GM19324 (cell line): Measurements from ENCODE around the gene ZMIZ1.
A peak's percentile ranks its signal among the peaks of the same experiment; 100 is the strongest.

Experiments
- ATAC-seq: cut with Tn5 transposase; IDR thresholded peaks from one replicate; pipeline ENCODE4 v1.9.1; 2021; ENCODE audit warnings: mild to moderate bottlenecking, moderate library complexity; ENCODE audit not compliant: unreplicated experiment, low FRiP score

ZMIZ1 gene, protein sequence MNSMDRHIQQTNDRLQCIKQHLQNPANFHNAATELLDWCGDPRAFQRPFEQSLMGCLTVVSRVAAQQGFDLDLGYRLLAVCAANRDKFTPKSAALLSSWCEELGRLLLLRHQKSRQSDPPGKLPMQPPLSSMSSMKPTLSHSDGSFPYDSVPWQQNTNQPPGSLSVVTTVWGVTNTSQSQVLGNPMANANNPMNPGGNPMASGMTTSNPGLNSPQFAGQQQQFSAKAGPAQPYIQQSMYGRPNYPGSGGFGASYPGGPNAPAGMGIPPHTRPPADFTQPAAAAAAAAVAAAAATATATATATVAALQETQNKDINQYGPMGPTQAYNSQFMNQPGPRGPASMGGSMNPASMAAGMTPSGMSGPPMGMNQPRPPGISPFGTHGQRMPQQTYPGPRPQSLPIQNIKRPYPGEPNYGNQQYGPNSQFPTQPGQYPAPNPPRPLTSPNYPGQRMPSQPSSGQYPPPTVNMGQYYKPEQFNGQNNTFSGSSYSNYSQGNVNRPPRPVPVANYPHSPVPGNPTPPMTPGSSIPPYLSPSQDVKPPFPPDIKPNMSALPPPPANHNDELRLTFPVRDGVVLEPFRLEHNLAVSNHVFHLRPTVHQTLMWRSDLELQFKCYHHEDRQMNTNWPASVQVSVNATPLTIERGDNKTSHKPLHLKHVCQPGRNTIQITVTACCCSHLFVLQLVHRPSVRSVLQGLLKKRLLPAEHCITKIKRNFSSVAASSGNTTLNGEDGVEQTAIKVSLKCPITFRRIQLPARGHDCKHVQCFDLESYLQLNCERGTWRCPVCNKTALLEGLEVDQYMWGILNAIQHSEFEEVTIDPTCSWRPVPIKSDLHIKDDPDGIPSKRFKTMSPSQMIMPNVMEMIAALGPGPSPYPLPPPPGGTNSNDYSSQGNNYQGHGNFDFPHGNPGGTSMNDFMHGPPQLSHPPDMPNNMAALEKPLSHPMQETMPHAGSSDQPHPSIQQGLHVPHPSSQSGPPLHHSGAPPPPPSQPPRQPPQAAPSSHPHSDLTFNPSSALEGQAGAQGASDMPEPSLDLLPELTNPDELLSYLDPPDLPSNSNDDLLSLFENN

DNA sequence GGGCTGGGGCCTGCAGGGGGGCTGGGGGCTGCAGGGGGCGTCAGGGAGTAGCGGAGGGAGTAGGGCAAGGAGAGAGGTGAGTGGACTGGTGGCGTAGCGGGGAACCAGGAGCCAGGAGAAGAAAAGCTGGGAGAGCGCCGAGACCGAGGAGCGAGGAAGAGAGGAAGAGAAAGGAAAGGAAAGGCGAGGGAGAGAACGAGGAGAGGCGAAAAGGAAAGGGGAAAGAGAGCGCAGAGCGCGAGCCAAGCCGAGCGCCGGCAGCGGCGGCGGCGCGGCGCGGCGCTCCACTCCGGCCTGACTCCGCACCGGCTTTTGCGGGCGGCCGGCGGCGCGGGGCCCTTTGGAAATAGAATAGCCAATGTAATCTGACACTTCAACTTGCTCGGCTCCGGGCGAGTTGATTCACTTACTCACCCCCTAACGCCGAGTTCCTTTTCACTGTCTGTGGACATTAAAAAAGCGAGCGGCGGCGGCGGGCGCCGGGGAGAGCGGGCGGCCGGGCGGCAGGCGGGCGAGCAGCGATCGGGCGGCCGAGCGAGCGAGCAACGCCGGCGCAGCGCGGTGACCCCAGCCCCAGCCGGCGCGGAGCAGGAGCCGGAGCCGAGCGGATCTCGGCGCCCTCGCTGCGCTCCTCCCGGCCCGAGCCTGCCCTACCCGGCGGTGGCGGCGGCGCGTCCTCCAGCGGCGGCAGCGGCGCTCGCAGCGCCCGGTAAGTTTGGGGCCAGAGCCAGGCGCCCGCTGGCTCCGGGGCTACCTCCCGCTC lies at the start of gene ZMIZ1:
TSS of gene ZMIZ1 (plus strand) at position 405 of the 763 bp plus-strand sequence. CDS start 132,667 bp downstream, outside the sequence.
- peak; percentile 61 for ATAC-seq

DNA sequence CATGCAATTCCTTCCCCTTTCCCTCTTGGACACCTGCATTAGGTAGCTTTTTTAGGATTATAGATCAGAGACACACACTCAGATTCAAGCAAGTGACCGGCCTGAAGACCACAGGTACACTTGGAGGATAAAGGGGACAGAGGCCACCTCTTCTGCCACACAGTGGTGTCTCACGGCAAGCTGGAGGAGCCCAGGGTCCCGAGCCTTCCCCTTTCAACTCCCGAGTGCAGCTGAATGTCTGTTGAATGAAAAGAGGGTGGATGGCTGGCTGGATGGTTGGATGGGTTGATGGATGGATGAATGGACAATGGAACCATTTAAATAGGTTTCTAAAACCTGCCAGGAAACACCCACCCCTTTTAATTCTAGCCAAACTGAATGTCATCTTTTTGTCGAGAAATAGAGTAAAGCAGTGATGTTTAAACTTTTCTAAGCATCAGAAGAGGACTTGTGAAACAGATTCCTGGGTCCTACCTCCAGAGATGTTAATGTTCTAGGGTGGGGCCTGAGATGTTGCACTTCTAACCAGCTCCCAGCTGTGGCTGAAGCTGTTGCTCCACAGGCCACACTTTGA lies 49.2 kb upstream of the ZMIZ1 start:
- no peak for ATAC-seq

DNA sequence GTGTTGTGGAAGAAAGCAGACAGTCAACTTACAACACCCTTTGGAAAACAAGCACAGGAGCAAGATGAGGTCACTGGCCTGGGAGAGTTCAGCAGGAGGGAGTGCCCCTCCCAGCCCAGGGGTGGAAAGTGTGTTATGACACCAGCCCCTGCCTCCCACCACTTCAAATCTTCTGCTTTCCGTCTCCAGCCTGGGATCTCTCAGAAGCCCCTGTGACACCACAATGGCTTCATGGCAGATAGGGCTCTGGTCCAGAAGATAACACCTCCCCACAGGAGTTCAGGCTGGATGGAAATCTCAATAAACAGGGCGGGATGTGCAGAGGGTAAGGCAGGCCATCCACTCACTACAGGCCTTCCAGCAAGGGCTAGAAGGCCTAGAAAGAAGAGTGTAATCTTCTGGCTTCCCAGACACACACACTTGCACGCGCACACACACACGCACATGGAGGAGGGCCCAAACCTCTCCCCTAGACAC lies 48.7 kb upstream of the ZMIZ1 start:
- no peak for ATAC-seq

DNA sequence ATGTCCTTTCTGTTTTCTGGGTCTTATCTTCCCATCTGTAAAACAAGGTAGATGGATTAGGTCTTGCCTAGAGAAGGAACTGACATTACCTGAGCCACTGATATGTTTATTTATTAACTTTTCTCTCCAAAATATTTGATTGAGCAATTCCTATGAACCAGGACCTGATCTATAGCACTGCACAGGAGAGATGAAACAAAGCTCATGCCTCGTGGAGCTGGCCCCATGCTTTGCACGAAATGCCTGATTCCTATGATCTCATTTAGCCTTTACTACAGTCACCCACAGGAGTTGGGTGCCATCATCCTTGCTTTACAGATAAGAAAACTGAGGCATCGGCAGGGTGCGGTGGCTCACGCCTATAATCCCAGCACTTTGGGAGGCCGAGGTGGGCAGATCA lies 48.2 kb upstream of the ZMIZ1 start:
- ATAC-seq: no peak

DNA sequence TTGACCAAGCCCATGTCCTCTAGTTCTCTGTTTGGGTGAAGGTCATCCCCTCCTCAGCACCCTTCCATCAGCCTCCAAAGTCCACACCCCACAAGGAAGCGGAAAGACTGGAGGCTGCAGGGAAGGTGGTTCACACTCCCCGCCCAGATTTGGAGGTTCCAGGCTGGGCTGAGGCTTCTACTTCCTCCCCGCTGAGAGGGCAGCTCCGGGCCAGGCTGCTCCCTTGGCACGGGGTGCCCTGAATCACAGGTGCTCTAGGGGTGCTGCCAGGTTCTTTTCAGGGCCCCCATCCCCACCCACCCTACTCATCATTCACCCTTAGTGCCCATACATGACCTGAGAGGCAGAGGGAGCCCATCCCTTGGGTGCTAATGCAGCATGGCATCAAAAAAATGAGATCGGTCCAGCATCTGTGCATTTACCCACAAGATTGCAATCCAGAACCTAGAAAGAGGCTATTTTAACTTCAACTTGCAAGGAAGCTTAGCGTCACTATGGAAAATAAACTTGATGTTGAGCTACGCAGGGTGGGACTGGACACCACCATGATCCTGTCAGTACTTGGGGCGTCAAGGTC lies 47.3 kb upstream of the ZMIZ1 start:
- no peak for ATAC-seq

DNA sequence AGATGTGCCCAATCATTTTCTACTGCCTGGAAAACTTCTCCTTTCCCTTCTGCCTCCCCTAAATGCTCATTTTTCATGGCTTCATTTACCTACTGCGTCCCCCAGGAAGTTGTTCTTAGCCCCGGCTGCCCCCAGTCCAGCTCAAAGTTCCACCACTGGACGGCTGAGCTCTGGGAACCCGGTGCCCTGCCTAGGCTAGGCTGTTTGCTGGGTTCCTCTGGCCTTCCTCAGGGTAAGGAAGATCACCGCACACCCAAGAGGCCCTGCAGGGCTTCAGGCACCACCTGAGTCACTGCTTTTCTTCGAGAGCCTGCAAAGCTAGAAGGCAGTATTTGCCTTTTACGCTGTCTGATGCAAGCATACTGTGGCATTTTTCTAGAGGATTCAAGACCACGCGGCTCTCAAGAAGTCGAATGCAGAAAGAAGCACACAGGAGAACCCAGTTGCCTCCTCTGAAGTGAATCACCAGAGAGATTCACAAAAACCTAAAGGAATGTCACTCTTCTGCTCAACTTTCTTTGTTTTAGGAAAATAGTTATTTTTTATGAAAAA lies 46.7 kb upstream of the ZMIZ1 start:
- ATAC-seq: no peak

DNA sequence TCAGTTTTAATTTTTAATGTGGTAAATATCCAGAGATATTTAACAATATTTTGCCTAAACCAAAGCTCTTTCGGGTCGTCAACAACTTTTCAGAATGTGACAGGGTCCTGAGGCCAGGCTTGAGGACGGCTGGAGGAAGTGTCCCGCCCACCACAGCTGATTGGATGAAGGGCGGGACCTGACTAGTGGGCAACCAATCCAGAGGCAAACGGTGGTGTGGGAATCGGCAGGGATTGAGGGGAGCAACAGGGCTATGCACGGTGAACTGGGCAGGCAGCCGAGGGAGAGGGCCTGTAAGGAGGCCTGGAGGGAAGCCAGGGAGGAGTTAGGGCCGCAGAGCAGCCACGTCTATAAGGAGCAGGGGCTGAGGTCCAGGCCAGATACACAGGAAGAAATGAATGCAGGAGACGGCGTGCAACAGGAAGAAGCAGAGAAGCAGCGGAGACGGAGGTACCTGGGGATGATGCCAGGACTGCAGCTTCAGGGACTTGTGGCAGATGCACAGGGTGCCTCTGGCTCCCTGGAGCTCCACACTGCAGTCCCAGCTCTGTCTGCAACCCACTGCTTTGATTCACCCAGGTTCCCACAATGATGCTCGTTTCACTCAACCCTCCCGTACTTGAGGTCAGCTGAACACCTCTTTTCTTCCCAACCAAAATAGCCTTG lies 46.1 kb upstream of the ZMIZ1 start:
- no peak for ATAC-seq

DNA sequence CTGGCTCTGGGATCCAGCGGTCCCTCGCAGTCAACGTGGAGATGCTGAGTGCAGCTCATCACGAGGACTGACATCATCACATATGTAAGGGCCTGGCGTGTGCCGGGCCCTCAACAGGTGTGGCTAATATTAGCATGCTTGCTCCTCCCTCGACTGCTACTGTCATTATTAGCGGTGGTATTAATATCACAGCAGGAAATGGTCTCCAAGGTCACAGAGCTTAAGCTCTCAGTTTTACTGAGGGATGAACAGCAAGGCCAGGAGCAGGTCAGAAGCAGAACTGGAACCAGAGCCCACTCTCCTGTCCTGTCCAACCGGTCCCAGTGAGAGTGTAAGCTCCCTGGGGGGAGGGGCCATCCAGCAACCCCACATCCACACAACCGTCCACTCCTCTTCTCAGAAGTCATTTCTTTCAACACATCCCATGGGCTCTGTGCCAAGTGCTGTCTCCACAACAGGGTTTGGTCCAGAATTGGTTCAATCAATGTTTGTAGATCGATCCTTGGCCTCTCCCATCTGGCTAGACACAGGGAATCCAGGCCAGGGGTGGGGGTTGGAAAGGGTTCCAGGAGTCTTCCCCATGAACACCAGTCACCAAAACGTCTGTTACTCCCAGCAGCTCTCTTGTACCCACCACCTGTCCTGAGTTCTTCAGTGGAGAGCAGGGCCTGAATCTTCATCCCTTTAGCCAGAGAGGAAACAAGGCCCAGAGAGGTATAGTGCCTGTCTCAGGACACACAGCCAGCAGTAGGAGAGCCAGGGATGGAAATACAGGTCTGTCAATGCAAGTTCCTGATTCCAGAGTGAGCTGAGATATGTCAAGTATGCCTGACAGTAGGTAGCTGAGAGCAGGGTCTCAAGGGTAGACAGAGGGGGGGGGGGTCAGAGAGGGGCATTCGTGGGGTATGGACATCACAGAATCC lies 45.3 kb upstream of the ZMIZ1 start:
- no peak for ATAC-seq

DNA sequence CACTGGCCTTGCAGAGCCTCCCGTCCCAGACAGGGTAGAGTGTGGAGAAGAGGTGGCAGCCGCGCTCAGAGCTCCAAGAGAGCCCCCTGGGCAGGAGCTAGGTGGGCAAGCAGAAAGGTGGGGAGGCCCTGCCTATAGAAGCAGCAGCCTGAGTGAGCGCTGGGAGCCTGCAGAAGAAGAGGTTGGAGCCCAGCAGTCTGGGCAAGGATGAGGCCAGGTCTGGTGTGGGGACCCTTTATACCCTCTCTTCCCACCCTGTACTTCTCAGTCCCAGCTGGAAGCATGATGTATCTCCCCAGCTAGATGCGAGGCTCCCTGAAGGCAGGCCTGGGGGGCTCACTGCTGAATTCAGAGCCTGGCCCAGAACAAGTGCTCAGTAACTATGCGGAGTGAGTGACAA lies 44.5 kb upstream of the ZMIZ1 start:
- no peak for ATAC-seq

DNA sequence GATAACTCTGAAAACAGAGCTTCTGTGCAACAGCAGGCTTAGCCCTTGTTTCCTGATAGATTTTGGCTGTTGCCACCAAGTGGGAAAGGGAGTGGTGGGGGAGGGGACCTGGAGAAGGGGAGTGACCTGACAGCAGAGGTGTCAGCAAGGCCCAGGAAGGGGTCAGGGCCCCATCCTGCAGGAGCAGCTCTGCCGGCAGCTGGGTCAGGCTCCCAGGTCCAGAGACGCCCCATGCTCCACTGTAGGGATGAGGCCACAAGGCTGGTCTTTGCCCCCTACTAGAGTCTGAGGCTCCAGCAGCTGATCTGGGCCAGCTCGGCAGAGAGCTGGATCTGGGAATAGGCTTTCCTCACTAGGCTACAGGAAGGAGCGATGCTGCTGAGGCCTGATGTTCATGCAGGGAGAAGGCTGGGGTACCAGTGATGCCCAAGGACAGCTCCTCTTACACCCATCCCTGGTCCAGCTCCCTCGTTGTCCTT lies 44.0 kb upstream of the ZMIZ1 start:
- ATAC-seq: no peak

DNA sequence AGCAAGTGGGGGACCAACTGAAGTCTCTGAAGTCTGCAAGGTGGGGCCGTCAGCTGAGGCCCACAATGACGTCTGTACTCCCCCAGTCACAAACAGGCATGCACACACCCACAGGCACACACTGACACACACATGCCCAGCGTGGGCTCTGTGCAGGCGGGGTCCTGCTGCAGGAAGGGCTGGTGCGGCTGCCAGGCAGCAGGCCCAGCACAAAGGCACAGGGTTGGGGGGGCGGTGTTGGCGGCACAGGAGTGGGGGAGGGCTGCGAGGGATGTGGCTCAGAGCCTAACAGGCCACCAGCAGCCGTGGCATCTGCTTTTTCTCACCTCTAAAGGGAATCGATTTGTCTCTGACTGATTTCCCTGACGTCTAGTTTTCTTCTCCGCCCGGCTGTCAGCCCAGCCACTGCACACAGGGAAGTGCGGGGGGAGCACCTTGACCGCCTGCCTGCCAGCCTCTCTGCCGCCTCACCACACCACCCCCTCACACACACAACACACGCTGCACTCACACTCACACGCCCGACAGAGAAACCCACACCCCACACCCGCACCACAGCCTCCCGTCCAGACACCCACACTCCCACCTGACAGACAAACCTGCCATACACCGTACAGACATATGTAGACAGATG lies 43.5 kb upstream of the ZMIZ1 start:
- no peak for ATAC-seq

DNA sequence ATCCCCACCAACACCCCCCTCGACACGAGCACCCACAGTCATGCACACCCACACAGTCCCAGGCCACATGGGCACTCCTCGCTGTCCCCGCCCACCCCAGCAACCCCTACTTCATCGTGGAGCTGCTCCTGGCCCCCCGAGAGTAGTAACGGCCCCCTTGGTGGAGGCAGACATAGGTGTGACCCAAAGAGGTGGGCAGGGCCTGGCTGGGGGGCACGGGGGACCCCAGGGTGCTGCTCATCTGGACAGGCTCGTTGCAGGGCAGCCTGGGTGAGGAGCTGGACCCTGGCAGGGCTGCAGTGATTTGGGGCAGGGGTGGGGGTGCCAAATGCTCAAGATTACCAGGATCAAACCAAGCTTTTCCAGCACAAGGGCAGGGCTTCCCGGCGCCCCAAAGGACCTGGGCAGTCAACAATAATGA lies 42.4 kb upstream of the ZMIZ1 start:
- ATAC-seq: no peak

DNA sequence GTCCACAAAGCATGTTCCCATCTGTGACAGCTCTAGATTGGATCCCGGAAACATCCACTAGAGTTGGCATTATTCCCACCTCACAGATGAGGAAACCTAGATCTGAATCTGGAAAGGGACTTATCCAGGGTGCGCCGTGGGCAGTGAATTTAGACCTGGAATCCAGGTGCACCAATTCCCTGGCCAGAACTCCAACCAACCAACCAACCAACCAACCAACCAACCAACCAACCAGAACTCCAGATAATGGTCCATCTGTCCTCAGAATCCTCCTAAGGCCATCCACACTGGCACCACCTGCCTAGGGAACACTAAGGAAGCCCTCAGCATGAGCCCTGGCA lies 42.0 kb upstream of the ZMIZ1 start:
- no peak for ATAC-seq

DNA sequence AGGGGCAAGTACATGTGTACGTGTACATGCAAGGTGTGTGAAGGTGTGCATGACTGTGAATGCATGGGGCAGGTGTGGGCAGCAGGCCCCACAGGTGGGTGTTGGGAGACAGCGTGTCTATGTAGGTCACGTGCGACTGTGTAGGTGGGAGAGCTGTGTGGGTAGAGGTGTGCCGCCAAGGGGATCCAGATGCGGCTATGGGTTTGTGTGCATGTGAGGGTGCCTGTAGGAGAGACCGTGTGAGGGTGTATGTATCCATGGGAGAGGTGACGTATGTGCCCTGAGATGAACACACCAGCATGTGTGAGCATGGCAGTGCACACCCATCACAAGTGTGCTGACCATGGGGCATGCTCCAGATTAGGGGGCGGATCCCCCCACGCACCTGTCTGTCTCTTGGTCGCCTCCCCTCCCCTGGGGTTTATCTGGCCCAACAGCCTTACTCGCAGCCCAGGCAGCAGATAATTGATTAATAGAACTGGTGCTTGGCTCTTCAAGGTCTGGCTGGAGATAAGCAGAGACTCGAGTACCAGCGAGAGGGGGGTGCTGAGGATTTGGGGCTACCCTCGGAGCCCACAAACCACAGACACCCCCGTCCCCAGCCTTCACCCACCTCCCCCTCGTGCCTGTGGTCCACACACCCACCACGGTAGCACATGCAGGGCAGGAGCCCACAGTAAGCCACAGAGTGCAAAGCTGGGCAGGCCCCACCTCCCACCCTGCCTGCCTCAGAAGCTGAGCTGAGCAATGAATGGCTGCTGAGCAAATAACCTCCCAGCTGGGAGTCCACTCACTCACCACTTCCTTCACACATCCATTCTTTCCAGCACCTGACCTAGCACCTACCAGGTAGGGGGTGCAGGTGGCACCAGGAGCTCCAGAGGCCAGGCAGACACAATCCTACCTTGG lies 41.4 kb upstream of the ZMIZ1 start:
- no peak for ATAC-seq

DNA sequence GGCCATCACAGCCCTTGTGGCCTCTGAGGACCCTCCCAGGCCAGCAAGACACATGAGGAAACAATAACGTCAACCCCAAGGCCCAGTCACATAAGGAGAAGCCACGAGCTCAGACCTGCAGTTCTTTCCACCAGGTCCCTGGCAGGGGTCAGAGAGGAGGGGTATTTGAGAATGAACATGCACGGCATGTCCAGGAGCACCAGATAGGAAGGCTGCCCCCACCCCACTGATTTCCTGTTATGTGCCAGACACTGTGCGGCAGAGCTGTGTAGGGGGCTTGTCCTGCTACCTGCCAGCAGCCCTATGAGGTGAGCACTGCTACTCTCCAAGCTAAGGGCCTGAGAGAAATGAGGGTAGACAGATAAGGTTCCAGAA lies 40.7 kb upstream of the ZMIZ1 start:
- ATAC-seq: no peak

DNA sequence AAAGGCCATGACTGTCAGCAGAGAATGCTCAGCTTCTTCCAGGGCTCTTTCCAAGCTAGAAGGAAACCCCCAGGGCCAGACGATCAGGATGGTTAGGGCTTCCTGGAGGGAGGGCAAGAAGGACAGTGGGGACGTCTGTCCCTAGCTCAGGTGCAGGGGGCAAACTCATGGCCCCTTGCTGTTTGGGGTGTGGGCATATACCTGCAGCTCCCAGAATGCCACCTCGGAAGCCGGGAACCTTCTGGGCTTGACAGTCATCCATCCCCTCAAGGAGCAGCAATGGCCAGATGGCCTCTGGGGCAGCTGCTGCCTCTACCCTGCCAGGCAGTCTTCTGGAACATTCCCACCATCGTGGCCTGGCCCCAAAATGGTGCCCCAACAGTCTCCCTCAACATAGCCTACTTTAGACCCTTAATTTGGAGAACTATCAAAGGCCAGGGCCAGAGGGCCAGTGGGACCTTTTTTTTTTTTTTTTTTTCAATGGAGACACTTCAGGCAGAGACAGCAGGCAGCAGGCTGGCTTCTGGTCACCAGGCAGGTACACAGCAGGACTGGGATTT lies 40.2 kb upstream of the ZMIZ1 start:
- no peak for ATAC-seq
